HG03039 (cell line): ENCODE results near the gene CEP72.
"Not testable (repeated sequence)": the region's sequence is repeated elsewhere in the genome, so short reads cannot be mapped to it uniquely, and the experiment has no call there.

Experiments
- ATAC-seq: cut with Tn5 transposase; IDR thresholded peaks from one replicate; pipeline ENCODE4 v1.9.1; 2021; ENCODE audit warnings: mild to moderate bottlenecking, moderate library complexity; ENCODE audit not compliant: unreplicated experiment

Gene CEP72

DNA sequence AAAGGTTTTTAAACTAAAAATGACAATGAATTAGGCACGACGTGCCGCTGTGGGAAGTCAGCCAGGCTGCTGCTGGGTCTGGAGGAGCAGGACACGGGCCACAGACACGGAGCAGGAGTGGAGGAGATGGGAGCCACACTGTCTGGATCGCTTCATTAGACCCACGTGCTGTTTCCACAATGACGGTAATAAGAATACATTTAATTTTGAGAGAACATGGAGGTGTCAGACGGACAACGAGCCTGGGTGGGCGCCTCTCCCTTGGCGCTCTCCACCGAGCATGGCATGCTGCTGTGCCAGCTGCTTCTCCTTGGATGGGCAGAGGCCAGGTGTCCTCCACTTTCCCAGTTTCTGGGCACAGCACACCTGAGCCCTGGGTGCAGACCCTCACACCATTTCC lies 68.7 kb downstream of the CEP72 start:
- ATAC-seq: not testable (repeated sequence)

DNA sequence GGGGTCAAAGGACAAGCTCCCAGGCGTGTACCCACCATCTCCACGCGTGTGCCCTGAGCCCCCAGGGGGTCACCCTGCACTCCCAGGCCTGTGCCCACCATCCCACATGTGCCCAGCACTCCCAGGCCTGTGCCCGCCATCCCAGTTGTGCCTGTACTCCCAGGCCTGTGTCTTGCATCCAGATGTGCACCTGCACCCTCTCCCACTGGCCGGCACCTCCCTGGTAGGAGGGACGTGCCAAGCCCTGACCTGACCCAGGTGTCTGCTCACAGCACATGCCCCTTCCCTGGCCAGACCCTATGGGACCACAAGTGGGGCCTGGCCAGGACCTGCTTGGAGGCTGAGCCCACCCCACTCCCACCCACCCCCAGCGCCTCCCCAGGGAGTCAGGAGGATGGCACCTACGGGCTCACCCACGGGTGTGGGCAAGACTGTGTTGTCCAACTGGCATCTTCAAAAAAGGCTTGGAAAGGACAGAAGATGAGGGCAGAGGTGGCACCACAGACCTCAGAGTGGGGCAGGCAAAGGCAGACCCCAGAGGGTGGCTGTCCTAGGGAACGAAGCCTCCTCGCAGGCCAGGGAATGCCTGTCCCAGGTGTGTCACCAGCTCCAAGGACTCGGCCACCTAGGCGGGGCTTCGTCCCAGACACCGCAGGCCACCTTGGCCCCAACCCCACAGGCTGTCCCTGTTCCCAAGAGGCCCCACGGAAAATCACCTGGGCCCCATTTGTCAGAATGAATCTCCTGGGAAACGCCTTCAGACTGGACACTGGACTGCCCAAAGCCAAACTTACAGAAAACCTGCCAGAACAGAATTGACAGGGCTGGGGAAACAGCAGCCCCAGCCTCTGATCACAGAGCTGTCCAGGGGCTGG lies 69.4 kb downstream of the CEP72 start:
- ATAC-seq: not testable (repeated sequence)

- not testable (repeated sequence) for ATAC-seq
Measured at GRCh38 chr5:682216-682615, 70.1 kb downstream of the CEP72 start.

- not testable (repeated sequence) for ATAC-seq
Measured at GRCh38 chr5:682651-683358, 70.7 kb downstream of the CEP72 start.

- no peak for ATAC-seq
Measured at GRCh38 chr5:683551-684481, 71.7 kb downstream of the CEP72 start.

- ATAC-seq: no peak
Measured at GRCh38 chr5:684751-685216, 72.6 kb downstream of the CEP72 start.

- no peak for ATAC-seq
Measured at GRCh38 chr5:685262-686171, 73.4 kb downstream of the CEP72 start.

DNA sequence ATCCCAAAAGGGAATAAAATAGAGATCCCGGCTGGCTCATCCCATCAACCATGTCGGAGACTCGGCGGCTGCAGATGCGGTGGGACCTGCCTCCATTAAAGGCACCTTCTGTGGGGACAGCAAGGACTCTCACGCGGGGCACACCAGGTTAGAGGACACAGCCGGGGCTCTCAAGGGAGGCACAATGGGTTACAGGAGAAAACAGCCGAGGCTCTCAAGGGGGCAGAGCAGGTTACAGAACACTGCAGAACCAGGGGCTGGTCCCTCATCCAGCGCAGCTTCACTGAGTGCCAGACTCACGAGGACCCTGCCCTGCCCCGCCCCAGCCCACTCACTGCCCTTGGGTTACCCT lies 74.0 kb downstream of the CEP72 start:
- ATAC-seq: not testable (repeated sequence)

DNA sequence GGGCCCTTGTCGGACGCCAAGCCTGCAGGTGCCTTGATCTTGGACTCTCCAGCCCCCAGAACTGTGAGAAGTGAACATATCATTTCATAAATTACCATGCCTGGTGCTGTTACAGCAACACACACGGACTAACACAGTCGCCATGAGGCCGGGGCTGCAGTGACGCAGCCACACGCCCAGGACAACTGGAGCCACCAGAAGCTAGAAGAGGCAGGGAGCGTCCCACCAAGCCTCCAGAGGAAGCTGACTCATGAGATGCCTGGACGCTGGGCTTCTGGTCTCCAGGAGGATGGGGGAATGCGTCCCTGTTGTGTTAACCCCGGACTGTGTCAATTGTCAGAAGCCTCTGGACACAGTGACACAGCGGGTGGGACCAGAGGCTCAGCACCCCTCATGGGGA lies 74.8 kb downstream of the CEP72 start:
- ATAC-seq: not testable (repeated sequence)

GRCh38 chr5:688348-689010 lies 76.3 kb downstream of the CEP72 start:
- not testable (repeated sequence) for ATAC-seq

GRCh38 chr5:690293-690692 lies 78.2 kb downstream of the CEP72 start:
- not testable (repeated sequence) for ATAC-seq

DNA sequence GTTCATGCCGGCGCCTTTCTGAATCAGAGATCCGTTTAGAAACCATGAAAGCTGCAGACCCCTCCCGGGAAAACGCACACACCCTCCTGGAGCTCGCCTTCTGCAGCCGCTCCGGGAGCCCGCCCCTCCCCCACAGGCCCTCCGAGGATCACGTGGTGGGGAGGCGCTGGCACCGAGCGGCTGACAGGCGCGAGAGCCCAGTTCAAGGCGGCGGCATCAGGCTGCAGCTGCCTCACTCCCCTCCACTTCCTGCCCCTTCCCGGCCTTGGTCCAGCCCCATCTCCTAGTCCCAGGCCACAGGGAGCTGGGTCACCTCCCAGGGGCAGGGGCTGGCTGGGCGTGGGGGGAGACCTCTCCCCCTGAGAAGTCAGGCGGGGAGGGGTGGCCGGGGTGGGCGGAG lies 78.9 kb downstream of the CEP72 start:
- ATAC-seq: not testable (repeated sequence)

DNA sequence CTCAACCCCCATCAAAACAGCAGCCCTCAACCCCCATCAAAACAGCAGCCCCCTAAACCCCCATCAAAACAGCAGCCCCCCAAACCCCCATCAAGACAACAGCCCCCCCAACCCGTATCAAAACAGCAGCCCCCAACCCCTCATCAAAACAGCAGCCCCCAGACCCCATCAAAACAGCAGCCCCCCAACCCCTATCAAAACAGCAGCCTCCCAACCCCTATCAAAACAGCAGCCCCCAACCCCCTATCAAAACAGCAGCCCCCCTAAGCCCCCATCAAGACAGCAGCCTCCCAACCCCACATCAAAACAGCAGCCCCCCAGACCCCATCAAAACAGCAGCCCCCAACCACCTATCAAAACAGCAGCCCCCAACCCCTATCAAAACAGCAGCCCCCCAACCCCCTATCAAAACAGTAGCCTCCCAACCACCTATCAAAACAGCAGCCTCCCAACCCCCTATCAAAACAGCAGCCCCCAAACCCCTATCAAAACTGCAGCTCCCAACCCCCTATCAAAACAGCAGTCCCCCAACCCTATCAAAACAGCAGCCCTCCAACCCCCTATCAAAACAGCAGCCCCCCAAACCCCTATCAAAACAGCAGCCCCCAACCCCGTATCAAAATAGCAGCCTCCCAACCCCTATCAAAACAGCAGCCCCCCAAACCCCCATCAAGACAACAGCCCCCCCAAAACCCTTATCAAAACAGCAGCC lies 79.8 kb downstream of the CEP72 start:
- ATAC-seq: no peak

- not testable (repeated sequence) for ATAC-seq
Measured at GRCh38 chr5:692529-693041, 80.4 kb downstream of the CEP72 start.

DNA sequence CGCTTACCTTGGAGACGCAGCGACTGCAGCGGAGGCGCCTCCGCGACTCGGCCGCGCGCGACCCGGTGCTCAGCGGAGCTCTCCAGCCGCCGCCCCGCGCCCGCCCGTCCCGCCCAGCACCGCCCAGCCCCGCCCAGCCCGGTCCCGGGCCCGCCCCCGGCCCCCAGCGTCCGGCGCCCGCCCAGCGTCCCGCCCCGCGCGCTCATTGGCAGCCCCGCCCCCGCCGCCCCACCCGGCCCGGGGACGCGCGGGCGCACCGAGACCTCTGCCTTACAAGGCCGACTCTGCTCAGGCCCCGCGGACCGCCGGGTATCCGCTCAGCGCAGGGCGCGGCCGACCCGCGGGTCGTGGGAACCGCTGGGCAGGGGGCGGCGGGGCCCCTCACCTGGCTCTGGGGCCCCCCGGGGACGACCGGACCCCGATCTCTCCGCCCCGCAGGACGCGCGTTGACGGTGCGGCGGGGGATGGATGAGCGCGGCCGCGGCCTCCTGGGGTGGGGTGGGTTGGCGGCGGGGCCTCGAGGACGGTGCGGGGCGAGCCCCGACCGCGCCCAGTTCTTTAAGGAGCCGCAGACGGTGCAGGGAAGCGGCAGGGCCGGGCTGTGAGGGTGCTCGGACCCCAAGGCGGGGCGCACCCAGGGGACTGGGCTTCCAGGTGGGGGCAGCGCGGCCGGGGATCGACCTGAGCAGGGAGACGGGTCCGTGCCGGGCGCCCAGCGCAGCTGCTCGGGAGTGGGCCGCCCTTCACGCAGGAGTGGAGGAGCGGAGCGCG lies 81.3 kb downstream of the CEP72 start, which contains the start of gene TPPP:
Gene TPPP, minus strand, starts transcription at position 82 of the 771 bp plus-strand sequence. CDS start 15,292 bp downstream, outside the sequence.
- ATAC-seq: peak; percentile 52

GRCh38 chr5:694042-694431 lies 81.9 kb downstream of the CEP72 start:
- ATAC-seq: not testable (repeated sequence)

- ATAC-seq: not testable (repeated sequence)
Measured at GRCh38 chr5:695475-695874, 83.3 kb downstream of the CEP72 start.

GRCh38 chr5:696191-696590 lies 84.1 kb downstream of the CEP72 start:
- ATAC-seq: not testable (repeated sequence)
